Caco-2 (cell line): ENCODE results near the gene NUP210. TPM values are rescaled to one million over a fixed set of nuclear protein-coding genes. Genes with fewer than 3 reads are reported as not detected.

Experiments
- BruUV-seq: library from RNA; stranded (reverse); fragments of 400-500 nt; replicated peaks from 2 replicates; lab custom pipeline; 2021; lab: Mats Ljungman, UMichigan
- CTCF ChIA-PET: fragments of 300-600 bp; sonication (Branson Sonifier 250); formaldehyde crosslinking; loops from one replicate; lab custom pipeline; 2022; ENCODE audit warnings: antibody characterized with exemption; lab: Charles Lee
- POLR2A ChIA-PET: fragments of 300-600 bp; sonication (Branson Sonifier 250); formaldehyde crosslinking; loops from one replicate; lab custom pipeline; 2022; ENCODE audit warnings: antibody characterized with exemption; lab: Charles Lee
- DNase-seq, 2 experiments: peaks; one replicate each; pipeline versions ENCODE4 v3.0.0 to v3.0.0-alpha.2; 2020 to 2022
- H3K27me3 ChIP-seq: replicated peaks from 2 replicates; pipeline ENCODE4 v1.6.0; 2011; ENCODE audit warnings: low read length; ENCODE audit not compliant: control insufficient read depth, insufficient read depth
- H3K36me3 ChIP-seq: 2 replicates; pipeline ENCODE4 v1.5.1; 2011; ENCODE audit warnings: low read length; ENCODE audit not compliant: control insufficient read depth, insufficient read depth
- H3K4me1 ChIP-seq: fragments of 250-450 bp; sonication (Bioruptor Pico); 2 replicates; pipeline ENCODE4 v1.5.1; 2020; ENCODE audit warnings: mild to moderate bottlenecking
- H3K4me3 ChIP-seq: 2 replicates; pipeline ENCODE4 v1.5.1; 2011; ENCODE audit warnings: low read depth, mild to moderate bottlenecking, control low read depth, low read length
- H3K9me3 ChIP-seq: fragments of 250-450 bp; sonication (Bioruptor Pico); 2 replicates; pipeline ENCODE4 v1.5.1; 2020; ENCODE audit warnings: mild to moderate bottlenecking, moderate library complexity
- H3K27ac Mint-ChIP-seq: one replicate; pipeline ENCODE4 v1.8.0; 2022; ENCODE audit warnings: mixed read lengths; ENCODE audit not compliant: unreplicated experiment
- H3K27me3 Mint-ChIP-seq: one replicate; pipeline ENCODE4 v1.8.0; 2022; ENCODE audit warnings: mixed read lengths; ENCODE audit not compliant: insufficient read depth, unreplicated experiment
- H3K36me3 Mint-ChIP-seq: one replicate; pipeline ENCODE4 v1.8.0; 2022; ENCODE audit warnings: mild to moderate bottlenecking, mixed read lengths; ENCODE audit not compliant: insufficient read depth, unreplicated experiment
- H3K4me1 Mint-ChIP-seq: one replicate; pipeline ENCODE4 v1.8.0; 2022; ENCODE audit warnings: low read depth, mixed read lengths; ENCODE audit not compliant: unreplicated experiment
- H3K4me3 Mint-ChIP-seq: one replicate; pipeline ENCODE4 v1.8.0; 2022; ENCODE audit warnings: mild to moderate bottlenecking, moderate library complexity, mixed read lengths; ENCODE audit not compliant: unreplicated experiment
- H3K9me3 Mint-ChIP-seq: one replicate; pipeline ENCODE4 v1.8.0; 2022; ENCODE audit warnings: mixed read lengths; ENCODE audit not compliant: unreplicated experiment
- CTCF ChIP-seq, 2 experiments: fragments of 200-600 bp in 1 of 2; IDR thresholded peaks; 1 replicate in 1 of 2; 2 replicates in 1 of 2; pipeline versions ENCODE4 v1.5.1 to v1.8.0; 2011 to 2022; ENCODE audit warnings: antibody characterized with exemption in 1 of 2, control low read depth in 1 of 2, inconsistent platforms in 1 of 2, low read depth in 1 of 2, low read length in 1 of 2, mild to moderate bottlenecking in 1 of 2, moderate library complexity in 1 of 2; ENCODE audit not compliant: insufficient read depth in 1 of 2, severe bottlenecking in 1 of 2, unreplicated experiment in 1 of 2
- intact Hi-C: fragments of 100-400 bp; cut with micrococcal nuclease; formaldehyde crosslinking; loops from one replicate; pipeline ENCODE4 v1.10.0; 2022; ENCODE audit not compliant: unreplicated experiment
- total RNA-seq: library from RNA; stranded (reverse); gene quantifications from 2 replicates; pipeline ENCODE4 v1.2.3, GENCODE V29; 2022

NUP210 gene
- total RNA-seq, 1 experiment from 2014 or later, result 63.7 TPM

GRCh38 chr3:13424141-13424844, 4.2 kb upstream of the NUP210 start:
- Mint-ChIP-seq H3K4me3 (no peak overlapping the region), H3K4me1 (peaks cover 8% of the 10 kb centered on the region), H3K9me3 (no peaks in the 10 kb centered on the region), H3K27me3 (no peaks in the 10 kb centered on the region), H3K27ac (no peak overlapping the region), H3K36me3 (no peaks in the 10 kb centered on the region)
- ChIA-PET POLR2A (no interaction called here), CTCF (no interaction called here)
- no peaks in the 10 kb centered on the region for H3K27me3 ChIP-seq
- no TSS peak for BruUV-seq
- DNase-seq, result no peak
- no peaks in the 10 kb centered on the region for H3K36me3 ChIP-seq
- H3K9me3 ChIP-seq, result no peaks in the 10 kb centered on the region
- peaks cover 9% of the 10 kb centered on the region for H3K4me1 ChIP-seq
- H3K4me3 ChIP-seq, result no peak overlapping the region
- intact Hi-C loops, result no loop called here
- TF ChIP-seq CTCF (IDR thresholded peaks at IDR 0.05; ENCODE audit: insufficient read depth in 1 of 2, low read depth in 1 of 2, low read length in 1 of 2, severe bottlenecking in 1 of 2, unreplicated experiment in 1 of 2), result no peak

DNA sequence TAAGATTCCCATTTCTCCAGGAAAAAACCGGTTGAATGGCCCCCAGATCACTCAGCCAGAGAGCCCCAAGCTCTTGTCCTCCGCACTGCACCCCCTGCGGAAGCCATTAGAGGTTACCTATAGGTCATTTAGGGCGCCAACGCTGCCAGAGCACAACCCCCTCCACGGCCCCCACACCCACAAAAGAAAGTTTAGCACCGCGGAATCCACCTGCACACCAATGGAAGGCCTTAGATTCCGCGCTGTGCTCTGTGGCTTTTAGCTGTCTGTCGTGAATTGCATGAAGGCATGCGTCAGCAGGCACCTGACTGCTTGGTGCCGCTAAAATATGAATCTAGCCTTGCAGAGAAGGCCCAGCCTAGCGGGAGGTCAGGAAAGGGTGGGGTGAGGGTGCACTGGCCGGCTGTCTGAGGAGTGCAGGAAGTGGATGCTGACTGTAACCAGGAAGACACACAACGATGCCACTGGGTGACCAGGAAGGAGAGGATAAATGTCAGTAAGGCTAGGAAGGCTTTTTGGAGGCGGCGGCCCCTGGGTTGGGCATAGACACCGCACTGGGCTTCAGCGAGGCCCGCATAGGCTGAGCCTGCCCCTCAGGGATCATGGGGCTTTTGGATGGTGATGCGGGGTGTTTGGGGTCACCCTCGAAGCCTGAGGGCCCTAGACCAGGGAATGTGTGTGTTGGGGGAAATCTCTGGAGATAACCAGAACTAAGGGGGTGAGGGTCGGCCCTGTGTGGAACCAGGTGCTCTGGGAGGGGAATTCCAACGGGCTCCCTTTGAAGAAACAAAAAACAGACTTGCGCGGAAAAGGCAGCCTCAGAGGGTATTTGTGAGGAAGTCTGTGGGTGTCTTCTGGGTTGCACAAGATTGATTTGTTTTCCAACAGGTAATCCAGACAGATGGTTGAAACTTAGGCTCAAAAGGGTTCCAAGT, 976 bp upstream of the NUP210 start:
- ChIA-PET POLR2A (interaction anchor here (0.6 kb wide), 3 partner anchors 31 to 731 kb away, joined by 4 to 6 read pairs (median 4); no protein-coding TSS in a partner anchor), CTCF (interaction anchor here (1.0 to 1.5 kb wide), 2 partner anchors 32 to 34 kb away, joined by 6 read pairs; no protein-coding TSS in a partner anchor)
- TF ChIP-seq CTCF (IDR thresholded peaks at IDR 0.05; ENCODE audit: insufficient read depth in 1 of 2, low read depth in 1 of 2, low read length in 1 of 2, severe bottlenecking in 1 of 2, unreplicated experiment in 1 of 2), result no peak
- BruUV-seq, result no TSS peak
- H3K4me3 ChIP-seq, result peak overlapping the region; percentile 80; the same call in 1 of the 2 replicates
- Mint-ChIP-seq H3K36me3 (no peaks in the 10 kb centered on the region), H3K9me3 (no peaks in the 10 kb centered on the region), H3K4me3 (peak overlapping the region; percentile 82), H3K27me3 (no peaks in the 10 kb centered on the region), H3K27ac (peak overlapping the region; percentile 82), H3K4me1 (peaks cover 8% of the 10 kb centered on the region)
- intact Hi-C loops, result loop anchor here (1.0 kb wide), 1 partner anchor 31 kb away; no protein-coding TSS in a partner anchor
- H3K4me1 ChIP-seq, result peaks cover 9% of the 10 kb centered on the region
- DNase-seq, result no peak
- no peaks in the 10 kb centered on the region for H3K27me3 ChIP-seq
- H3K36me3 ChIP-seq, result no peaks in the 10 kb centered on the region
- H3K9me3 ChIP-seq, result no peaks in the 10 kb centered on the region

- Histone ChIP-seq H3K36me3 (no peaks in the 10 kb centered on the region), H3K27me3 (no peaks in the 10 kb centered on the region), H3K4me1 (peaks cover 9% of the 10 kb centered on the region), H3K4me3 (peak overlapping the region; percentile 80), H3K9me3 (no peaks in the 10 kb centered on the region)
- H3K4me3 Mint-ChIP-seq, result peak overlapping the region; percentile 82
- CTCF ChIA-PET, result interaction anchor here (0.7 to 1.5 kb wide), 3 partner anchors 32 to 36 kb away, joined by 3 to 6 read pairs (median 6); no protein-coding TSS in a partner anchor
- no peaks in the 10 kb centered on the region for H3K9me3 Mint-ChIP-seq
- no peaks in the 10 kb centered on the region for H3K27me3 Mint-ChIP-seq
- TF ChIP-seq CTCF (IDR thresholded peaks at IDR 0.05; ENCODE audit: insufficient read depth in 1 of 2, low read depth in 1 of 2, low read length in 1 of 2, severe bottlenecking in 1 of 2, unreplicated experiment in 1 of 2), result peak in 1 of 2 experiments; percentile 7
- intact Hi-C loops, result loop anchor here (1.0 kb wide), 1 partner anchor 33 kb away; no protein-coding TSS in a partner anchor
- H3K4me1 Mint-ChIP-seq, result peaks cover 8% of the 10 kb centered on the region
- BruUV-seq, result no TSS peak
- H3K36me3 Mint-ChIP-seq, result no peaks in the 10 kb centered on the region
- POLR2A ChIA-PET, result interaction anchor here (0.5 to 0.6 kb wide), 2 partner anchors 27 to 122 kb away, joined by 3 read pairs; no protein-coding TSS in a partner anchor
- no peak overlapping the region for H3K27ac Mint-ChIP-seq
- DNase-seq, result peak in 1 of 2 experiments; percentile 63
These were observed 547 bp downstream of the NUP210 start for GRCh38 chr3:13419505-13420044.
